ENCODE results near the gene APBB1IP.
"Not testable (repeated sequence)": the region's sequence is repeated elsewhere in the genome, so short reads cannot be mapped to it uniquely, and the experiment has no call there.

The APBB1IP gene

DNA sequence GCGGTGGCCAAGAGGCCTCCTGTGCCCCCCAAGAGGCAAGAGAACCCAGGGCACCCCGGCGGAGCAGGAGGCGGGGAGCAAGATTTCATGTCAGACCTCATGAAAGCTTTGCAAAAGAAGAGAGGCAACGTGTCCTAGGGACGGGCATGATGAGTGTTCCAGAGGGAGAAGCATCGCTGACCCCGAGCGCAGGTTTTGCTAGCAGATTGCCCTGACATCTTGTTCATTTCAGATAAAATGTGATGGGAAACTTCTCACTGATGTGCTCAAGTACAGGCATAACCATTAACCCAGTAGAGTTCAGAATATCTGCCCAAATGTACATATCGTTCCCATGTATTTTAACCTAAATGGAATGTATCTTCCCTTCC lies 129.2 kb downstream of the APBB1IP start:
- peak overlapping the region in 1 of 2 donors; percentile 13 for H3K4me3 ChIP-seq (replicated peaks in 1 of 2; ENCODE audit: low read depth in 2 of 2, low read length in 2 of 2)

DNA sequence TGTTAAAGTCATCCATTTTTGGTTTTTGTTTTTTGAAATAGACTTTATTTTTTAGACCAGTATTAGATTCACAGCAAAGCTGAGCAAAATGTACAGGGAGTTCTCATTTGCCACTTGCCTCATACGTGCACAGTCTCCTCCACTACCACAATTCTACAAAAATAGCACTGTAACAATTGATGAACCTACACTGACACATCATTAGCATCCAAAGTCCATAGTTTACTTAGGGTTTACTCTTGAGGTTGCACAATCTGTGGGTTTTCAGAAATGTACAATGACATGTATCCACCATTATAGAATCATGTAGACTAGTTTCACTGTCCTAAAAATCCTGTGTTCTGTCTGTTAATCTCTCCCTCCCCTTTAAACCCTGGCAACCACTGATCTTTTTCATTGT lies 133.5 kb downstream of the APBB1IP start:
- H3K4me3 ChIP-seq (replicated peaks in 1 of 2; ENCODE audit: low read depth in 2 of 2, low read length in 2 of 2) = no peak overlapping the region
- no peak for DNase-seq (ENCODE audit: low read depth in 2 of 2)
- TF ChIP-seq, protein P1, sequence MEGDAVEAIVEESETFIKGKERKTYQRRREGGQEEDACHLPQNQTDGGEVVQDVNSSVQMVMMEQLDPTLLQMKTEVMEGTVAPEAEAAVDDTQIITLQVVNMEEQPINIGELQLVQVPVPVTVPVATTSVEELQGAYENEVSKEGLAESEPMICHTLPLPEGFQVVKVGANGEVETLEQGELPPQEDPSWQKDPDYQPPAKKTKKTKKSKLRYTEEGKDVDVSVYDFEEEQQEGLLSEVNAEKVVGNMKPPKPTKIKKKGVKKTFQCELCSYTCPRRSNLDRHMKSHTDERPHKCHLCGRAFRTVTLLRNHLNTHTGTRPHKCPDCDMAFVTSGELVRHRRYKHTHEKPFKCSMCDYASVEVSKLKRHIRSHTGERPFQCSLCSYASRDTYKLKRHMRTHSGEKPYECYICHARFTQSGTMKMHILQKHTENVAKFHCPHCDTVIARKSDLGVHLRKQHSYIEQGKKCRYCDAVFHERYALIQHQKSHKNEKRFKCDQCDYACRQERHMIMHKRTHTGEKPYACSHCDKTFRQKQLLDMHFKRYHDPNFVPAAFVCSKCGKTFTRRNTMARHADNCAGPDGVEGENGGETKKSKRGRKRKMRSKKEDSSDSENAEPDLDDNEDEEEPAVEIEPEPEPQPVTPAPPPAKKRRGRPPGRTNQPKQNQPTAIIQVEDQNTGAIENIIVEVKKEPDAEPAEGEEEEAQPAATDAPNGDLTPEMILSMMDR (IDR thresholded peaks at IDR 0.05; ENCODE audit: low read depth, low read length) = no peak

More for the DNA sequence above, 129.2 kb downstream of the APBB1IP start:
- DNase-seq (ENCODE audit: low read depth in 2 of 2) = no peak
- TF ChIP-seq, protein P1 (IDR thresholded peaks at IDR 0.05; ENCODE audit: low read depth, low read length) = no peak

DNA sequence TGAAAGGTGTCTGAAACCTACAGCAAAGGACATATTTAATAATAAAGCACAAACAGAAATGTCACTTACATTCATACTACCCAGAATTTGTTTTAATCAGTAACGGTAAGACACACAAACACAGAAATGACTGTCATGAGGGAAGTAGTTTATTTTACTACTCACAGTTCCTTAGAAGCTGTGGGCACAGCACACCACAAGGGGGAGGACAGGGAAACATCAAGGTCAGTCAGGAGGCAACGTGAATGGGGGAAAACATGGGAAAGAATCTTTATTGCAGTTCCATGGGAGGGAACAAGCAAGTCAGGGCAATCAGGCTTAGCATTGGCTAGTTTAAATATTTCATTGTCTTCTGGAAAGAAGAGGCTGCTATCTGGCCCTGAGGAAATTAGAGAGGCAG lies 135.5 kb downstream of the APBB1IP start:
- DNase-seq (ENCODE audit: low read depth in 2 of 2) = no peak
- H3K4me3 ChIP-seq (replicated peaks in 1 of 2; ENCODE audit: low read depth in 2 of 2, low read length in 2 of 2) = no peak overlapping the region
- TF ChIP-seq, protein P1 (IDR thresholded peaks at IDR 0.05; ENCODE audit: low read depth, low read length) = no peak

DNA sequence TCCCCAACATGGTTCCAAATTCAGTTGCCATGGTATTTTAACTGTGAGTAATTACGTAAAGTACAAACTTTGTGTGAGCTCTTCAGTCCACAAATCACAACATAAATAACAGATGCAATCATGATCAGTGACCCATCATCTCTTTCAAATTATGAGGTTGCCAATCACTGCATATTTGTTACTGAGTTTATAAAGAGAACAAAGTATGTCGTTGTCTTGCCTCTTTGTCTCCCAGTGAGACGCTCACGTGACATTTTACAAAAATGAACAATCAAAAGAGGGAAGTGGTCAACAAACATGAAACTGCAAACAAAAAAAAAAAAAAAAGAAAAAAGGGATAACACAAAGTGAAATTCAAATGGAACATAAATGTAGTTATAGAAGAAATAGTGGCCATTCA lies 136.6 kb downstream of the APBB1IP start:
- DNase-seq (ENCODE audit: low read depth in 2 of 2) = no peak
- H3K4me3 ChIP-seq (replicated peaks in 1 of 2; ENCODE audit: low read depth in 2 of 2, low read length in 2 of 2) = no peak overlapping the region
- TF ChIP-seq, protein P1 (IDR thresholded peaks at IDR 0.05; ENCODE audit: low read depth, low read length) = no peak

DNA sequence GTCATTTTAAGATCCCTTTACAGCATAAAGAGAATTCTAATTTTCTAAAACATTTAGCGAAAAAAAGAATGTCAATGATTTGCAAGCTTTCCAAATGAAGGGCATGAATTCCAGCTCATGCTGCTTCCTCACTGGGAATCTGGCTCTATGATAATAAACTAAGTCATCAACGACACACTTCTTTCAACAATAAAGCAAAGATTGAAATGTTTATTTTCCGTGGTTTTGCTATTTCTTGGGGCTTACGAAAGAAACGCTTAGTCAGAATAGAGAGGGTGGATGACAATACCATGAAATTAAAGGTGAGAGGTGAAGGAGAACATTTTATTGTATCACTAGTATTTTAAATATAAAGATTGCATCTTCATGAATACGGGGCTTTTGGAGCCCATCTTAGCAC lies 140.2 kb downstream of the APBB1IP start:
- H3K4me3 ChIP-seq (replicated peaks in 1 of 2; ENCODE audit: low read depth in 2 of 2, low read length in 2 of 2); DNase-seq (ENCODE audit: low read depth in 2 of 2): not testable (repeated sequence)

DNA sequence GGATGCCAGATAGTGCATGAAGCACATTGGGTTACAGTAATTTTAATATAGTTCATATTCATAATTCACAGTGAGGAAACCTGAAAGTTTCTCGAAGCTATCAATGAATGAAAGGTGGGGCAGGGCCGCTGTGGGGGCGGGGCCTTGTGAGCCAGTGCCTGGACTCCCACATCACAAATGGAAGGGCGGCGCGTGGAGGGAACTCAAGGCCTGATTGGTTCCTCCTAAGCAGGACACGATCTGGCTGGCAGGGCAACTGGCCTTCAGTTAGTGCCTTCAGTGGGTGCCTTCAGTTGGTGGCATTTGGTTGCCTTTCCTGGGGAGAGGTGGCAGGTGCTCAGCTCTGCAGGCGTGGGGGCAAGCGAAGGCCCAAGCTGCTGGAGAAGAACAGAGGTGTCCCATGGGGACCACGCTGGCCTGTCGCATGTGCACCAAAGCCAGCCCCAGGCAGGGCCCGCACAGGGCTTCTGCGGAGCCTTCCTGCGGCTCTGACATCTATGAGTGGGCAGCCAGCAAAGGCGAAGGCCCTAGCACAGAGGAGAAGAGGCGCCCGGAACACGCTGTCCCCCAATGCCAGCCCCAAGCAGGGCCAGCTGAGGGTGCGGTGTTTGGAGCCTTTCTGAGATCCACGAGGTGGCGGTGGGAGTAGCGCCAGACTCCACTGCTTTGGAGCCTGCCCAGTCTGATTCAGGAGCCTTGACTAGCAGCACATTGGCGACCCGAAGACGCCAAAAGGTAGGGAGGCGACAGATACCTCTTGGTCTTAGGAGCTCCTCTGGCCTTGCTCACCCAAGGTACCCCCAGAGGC lies 141.3 kb downstream of the APBB1IP start:
- DNase-seq (ENCODE audit: low read depth in 2 of 2) = no peak
- H3K4me3 ChIP-seq (replicated peaks in 1 of 2; ENCODE audit: low read depth in 2 of 2, low read length in 2 of 2) = no peak overlapping the region
- TF ChIP-seq, protein P1 (IDR thresholded peaks at IDR 0.05; ENCODE audit: low read depth, low read length) = no peak

DNA sequence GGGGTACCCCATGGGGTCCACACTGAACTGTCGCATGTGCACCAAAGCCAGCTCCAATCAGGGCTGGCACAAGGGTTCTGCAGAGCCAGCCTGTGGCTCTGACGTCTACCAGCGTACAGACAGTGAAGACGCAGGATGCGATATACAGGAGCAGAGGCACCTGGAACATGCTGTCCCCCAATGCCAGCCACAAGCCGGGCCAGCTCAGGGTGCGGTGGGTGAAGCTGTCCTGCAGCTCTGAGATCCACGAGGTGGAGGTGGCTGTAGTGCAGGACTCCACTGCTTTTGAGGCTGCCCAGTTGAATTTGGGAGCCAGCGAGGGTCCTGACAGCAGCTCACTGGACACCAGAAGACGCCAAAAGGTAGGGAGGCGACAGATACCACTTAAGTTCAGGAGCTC lies 148.1 kb downstream of the APBB1IP start:
- TF ChIP-seq, protein P1 (IDR thresholded peaks at IDR 0.05; ENCODE audit: low read depth, low read length) = no peak
- no peak overlapping the region for H3K4me3 ChIP-seq (replicated peaks in 1 of 2; ENCODE audit: low read depth in 2 of 2, low read length in 2 of 2)
- no peak for DNase-seq (ENCODE audit: low read depth in 2 of 2)

All from cardiac fibroblast (primary cell).